NCI-H1105 (cell line): ENCODE results near the gene KRT78.
"Not testable (repeated sequence)": the region's sequence is repeated elsewhere in the genome, so short reads cannot be mapped to it uniquely, and the experiment has no call there.

Source experiments
- DNase-seq: peaks from one replicate; lab custom pipeline; 2025; lab: John Stamatoyannopoulos, UW

The KRT78 gene

GRCh38 chr12:52871291-52872039 is 22.7 kb upstream of the KRT78 start:
- DNase-seq, result no peak

DNA sequence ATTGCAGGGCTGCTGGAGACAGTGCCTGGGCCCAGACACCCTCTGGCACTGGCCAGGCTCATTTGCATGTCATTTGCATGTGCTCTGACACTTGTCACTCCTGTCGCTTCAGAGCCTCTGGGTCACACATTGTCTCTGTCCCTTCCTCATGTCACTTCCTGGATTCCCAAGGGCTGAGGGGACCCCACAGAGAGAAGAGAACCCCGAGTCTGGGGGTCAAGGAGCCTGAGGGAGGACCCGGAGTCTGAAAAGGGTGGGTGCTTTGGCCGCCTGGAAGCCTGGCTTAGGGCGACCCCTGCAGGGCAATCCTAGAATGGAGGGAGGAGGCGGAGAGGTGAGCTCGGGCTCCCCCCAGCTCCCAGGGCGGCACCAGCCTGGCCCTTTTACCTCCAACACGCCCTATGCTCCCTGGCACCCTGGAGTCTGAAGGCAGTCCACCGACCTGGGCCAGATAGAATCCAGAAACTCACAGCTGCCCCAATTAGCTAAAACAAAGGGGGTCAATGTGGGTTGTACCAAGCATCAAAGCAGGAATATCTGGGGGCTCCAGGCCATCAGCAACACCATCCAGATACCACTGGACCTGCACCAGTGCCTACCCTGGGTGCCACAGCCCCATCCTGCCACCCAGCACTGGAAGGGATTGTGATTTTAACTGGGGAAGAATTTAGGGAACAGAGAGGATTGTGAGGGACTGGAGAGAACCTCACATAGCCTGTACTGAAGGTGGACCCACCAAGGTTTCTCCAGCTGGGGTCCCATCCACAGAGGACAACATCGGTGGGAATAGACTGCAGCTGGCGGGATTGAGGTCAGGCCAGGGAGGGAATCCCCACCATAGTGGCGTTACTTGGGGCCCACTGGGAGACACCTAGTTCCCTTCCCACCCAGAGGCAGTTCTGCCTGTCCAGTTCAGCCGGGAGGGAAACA is 21.8 kb upstream of the KRT78 start:
- DNase-seq, result no peak

DNA sequence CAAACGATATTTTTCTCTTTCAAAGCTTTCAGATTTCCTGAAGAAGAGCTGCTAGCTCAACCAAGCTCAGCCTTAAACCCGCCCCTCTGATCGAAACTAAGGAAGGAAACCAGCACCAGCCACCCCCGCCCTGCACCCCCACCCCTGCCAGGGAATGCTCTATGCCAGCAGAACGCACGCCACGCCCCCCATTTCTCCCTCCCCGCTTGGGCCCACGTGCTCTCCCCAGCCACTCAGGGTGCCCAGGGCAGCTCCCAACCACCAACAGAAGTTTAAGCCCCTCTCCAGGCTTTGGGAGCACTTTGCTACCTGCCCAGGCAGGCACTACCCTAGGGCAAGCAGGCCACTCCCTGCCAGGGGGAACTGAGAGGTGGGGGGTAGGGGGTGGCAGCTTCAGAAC is 18.8 kb upstream of the KRT78 start:
- DNase-seq, result no peak

- no peak for DNase-seq
Observed at GRCh38 chr12:52867152-52867551, 18.4 kb upstream of the KRT78 start.

- peak; percentile 36 for DNase-seq
Observed at GRCh38 chr12:52865090-52865944, 16.5 kb upstream of the KRT78 start.

- DNase-seq, result no peak
Observed at GRCh38 chr12:52862023-52862422, 13.2 kb upstream of the KRT78 start.

DNA sequence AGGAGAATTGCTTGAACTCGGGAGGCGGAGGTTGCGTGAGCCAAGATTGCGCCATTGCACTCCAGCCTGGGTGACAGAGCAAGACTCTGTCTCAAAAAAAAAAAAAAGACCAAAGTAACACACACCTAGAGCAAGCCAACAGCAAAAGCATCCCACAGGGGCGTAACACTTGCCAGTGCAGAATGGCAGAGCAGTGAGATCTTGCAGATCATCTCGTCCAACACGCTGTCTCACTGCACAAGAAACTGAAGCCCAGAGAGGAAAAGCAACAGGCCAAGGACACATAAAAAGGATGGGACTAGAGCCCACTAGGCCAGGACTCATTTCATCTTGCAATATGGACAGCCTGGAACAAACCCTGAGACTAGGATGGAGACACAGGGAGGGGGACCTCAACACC is 12.7 kb upstream of the KRT78 start:
- DNase-seq, result no peak

- no peak for DNase-seq
Observed at GRCh38 chr12:52860102-52860823, 11.5 kb upstream of the KRT78 start.

DNA sequence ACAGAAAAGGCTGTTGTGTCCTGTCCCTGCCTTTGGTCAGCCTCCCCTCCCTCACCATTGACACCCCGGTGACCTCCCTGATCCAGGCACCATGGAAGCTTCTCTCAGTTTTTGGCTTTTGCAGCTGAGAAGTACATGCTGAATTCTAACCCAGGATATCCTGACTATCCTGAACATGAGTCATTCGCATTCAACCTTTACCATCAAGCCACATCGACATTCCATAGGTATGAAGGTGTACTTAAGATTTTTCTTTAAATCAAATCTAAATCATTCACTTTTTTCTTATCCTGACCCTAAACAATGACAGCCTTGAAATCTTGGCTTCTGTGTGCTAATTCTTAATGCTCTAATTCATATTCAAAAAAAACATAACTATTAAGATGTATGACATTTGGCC is 8.7 kb upstream of the KRT78 start:
- no peak for DNase-seq

DNA sequence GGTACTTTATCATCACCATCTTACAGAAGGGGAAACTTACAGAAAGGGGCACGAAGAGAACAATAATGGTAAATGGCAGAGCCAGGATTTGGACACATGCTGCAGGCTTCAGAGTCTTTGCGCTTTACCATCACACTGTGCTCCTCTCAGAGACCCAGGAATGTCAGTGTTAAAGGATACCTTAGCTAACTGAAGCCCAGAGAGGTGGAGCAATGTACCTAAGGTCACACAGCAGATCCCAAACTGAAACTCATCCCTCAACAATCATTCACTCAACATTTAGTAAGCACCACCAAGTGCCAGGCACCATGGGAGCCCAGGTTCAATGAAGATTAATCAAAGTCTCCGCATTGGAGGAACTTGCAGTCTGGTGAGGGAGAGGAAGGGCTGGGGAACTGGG is 8.0 kb upstream of the KRT78 start:
- no peak for DNase-seq

DNA sequence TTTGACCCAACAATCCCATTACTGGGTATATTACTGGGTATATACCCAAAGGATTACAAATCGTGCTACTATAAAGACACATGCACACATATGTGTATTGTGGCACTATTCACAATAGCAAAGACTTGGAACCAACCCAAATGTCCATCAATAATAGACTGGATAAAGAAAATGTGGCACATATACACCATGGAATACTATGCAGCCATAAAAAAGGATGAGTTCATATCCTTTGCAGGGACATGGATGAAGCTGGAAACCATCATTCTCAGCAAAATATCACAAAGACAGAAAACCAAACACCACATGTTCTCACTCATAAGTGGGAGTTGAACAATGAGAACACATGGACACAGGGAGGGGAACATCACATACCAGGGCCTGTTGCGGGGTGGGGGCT is 7.3 kb upstream of the KRT78 start:
- DNase-seq, result not testable (repeated sequence)

GRCh38 chr12:52851787-52852186 is 3.0 kb upstream of the KRT78 start:
- DNase-seq, result no peak

DNA sequence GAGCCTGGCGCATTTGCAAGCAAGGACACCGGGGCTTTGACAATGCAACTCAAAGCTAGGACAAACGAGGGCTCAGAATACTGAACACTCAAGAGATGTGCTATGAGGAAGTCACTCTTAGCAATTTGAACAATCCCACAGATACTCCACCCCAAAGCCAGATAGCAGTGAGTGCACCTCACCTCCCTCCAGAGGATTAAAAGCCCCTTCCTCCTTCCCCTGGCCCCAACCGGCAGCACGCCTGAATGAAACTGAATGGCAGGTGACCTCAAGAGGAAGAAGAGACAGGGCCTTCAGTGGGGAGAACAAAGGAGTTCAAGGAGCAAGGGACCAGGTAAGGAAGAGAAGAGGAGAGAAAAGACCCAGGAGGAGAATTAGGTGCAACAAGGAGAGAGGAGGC is 1.9 kb upstream of the KRT78 start:
- DNase-seq, result no peak

DNA sequence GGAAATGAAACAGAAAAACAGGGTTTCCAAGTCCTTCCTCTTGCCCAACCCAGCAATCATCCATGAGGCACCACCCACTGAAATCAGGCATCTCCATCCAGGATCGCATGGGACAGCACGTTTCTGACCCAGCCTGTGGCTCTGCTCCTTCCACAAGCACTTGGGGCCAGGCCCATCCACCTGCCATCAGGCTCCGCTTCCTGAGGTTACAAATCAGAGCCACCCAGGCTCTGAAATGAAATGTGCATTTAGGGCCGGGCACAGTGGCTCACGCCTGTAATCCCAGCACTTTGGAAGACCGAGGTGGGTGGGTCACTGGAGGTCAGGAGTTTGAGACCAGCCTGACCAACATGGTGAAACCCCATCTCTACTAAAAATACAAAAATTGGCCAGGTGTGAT is 717 bp upstream of the KRT78 start:
- DNase-seq, result no peak

GRCh38 chr12:52847335-52848102 is 1.3 kb downstream of the KRT78 start:
- no peak for DNase-seq

DNA sequence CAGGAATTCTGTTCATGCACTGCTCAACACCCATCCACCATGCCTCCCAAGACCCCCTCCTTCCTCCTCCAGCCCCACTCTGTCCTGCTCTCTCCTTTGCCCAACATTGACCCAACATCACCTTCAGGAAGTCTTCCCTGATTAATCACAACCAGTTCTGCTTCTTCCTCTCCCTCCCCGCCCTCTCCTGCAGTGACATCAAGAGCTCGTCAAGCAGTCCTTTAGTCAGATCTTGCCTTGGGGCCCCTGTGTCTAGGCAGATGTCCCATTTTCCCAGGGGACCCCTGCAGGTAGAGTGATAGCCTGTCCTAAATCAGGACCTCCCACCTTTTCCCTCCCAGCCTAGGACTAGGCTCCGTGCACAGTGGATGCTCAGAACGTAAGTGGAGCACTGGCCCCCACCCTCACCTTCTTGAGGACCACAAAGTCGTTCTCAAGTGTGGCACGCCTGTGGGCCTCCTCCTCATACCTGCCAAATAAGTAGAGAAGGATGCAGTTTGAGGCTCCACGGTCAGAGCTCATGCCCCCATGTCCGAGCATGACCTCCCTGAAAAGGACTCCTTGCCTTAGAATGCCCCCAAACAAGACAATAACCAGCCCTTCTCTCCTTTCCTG is 2.3 kb downstream of the KRT78 start:
- DNase-seq, result no peak

GRCh38 chr12:52845946-52846345 is 2.8 kb downstream of the KRT78 start:
- DNase-seq, result no peak

DNA sequence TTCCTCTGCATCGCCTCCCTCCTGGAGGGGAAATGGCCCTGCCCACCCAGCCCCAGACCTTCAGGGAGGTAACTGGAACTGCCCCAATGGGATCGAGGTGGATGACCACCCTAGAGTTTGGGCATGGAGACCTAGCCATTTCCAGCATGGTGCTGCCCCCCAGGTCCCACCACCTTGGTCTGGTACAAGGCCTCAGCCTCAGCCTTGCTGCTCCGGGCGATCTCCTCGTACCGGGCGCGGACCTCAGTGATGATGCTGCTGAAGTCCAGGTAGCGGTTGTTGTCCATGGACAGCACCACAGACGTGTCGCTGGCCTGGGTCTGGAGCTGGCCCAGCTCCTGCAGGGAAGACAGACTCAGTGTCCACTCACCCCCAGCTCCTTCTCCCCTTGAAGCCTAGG is 4.4 kb downstream of the KRT78 start:
- DNase-seq, result no peak

- no peak for DNase-seq
Observed at GRCh38 chr12:52839436-52840105, 9.2 kb downstream of the KRT78 start.
